GM12891 (cell line): ENCODE data around the gene SDF4.

ENCODE experiments used
- POLR2A ChIP-seq: IDR thresholded peaks from 2 replicates; pipeline ENCODE4 v1.6.1; 2011; ENCODE audit warnings: low read depth, low read length, control low read depth
- POLR2AphosphoS5 ChIP-seq: IDR thresholded peaks from 2 replicates; pipeline ENCODE4 v1.6.1; 2011; ENCODE audit warnings: low read depth, low read length, control low read depth
- SPI1 ChIP-seq: IDR thresholded peaks from 2 replicates; pipeline ENCODE4 v1.6.1; 2011; ENCODE audit warnings: low read depth, low read length, control low read depth
- TAF1 ChIP-seq: IDR thresholded peaks from 2 replicates; pipeline ENCODE4 v1.6.1; 2011; ENCODE audit warnings: low read depth, low read length, control low read depth

- no peak for TF ChIP-seq POLR2A
- TF ChIP-seq TAF1, result no peak
- no peak for TF ChIP-seq POLR2AphosphoS5
- no peak for TF ChIP-seq SPI1
Observed at GRCh38 chr1:1185101-1185765, 46.6 kb downstream of the SDF4 start.
